H1 (cell line): ENCODE results near the gene ENDOV. TPM values are rescaled to one million over a fixed set of nuclear protein-coding genes. Genes with fewer than 3 reads are reported as not detected.

Source experiments
- CTCF ChIA-PET: fragments of 300-600 bp; sonication (Branson Sonifier 250); formaldehyde crosslinking; loops from one replicate; lab custom pipeline; 2021; ENCODE audit not compliant: partially characterized antibody; lab: Charles Lee
- POLR2A ChIA-PET: fragments of 300-600 bp; sonication (Branson Sonifier 250); formaldehyde crosslinking; loops from one replicate; lab custom pipeline; 2021; ENCODE audit warnings: inconsistent platforms; ENCODE audit not compliant: partially characterized antibody; lab: Charles Lee
- DNase-seq, 2 experiments: peaks; one replicate each; pipeline versions ENCODE4 v3.0.0 to v3.0.0-alpha.2; 2010 to 2022; ENCODE audit warnings: low spot score in 2 of 2, low read depth in 1 of 2, mixed read lengths in 1 of 2
- FAIRE-seq: peaks from 2 replicates; lab custom pipeline; 2011; peaks lifted over from hg19 to GRCh38; lab: Jason Lieb, UNC
- H2AFZ ChIP-seq: 2 replicates; pipeline ENCODE4 v1.8.1; 2012; ENCODE audit warnings: low read length, inconsistent platforms
- H2AK5ac ChIP-seq: 2 replicates; pipeline ENCODE4 v1.6.1; 2013; ENCODE audit warnings: low read depth, low read length
- H2BK120ac ChIP-seq: replicated peaks from 2 replicates; pipeline ENCODE3; 2013; ENCODE audit warnings: low read depth, low read length, inconsistent platforms
- H2BK12ac ChIP-seq: 2 replicates; pipeline ENCODE4 v1.6.1; 2013; ENCODE audit warnings: low read depth, low read length
- H2BK15ac ChIP-seq: 2 replicates; pipeline ENCODE4 v1.6.1; 2013; ENCODE audit warnings: low read length
- H2BK20ac ChIP-seq: 2 replicates; pipeline ENCODE4 v1.6.1; 2013; ENCODE audit warnings: low read length
- H2BK5ac ChIP-seq: 2 replicates; pipeline ENCODE4 v1.6.1; 2013; ENCODE audit warnings: low read depth, low read length
- H3K14ac ChIP-seq: 2 replicates; pipeline ENCODE4 v1.6.1; 2013; ENCODE audit warnings: inconsistent platforms; ENCODE audit not compliant: insufficient read length
- H3K18ac ChIP-seq: 2 replicates; pipeline ENCODE4 v1.6.1; 2013; ENCODE audit warnings: low read length; ENCODE audit errors: extremely low read depth
- H3K23ac ChIP-seq: 2 replicates; pipeline ENCODE4 v1.6.1; 2013; ENCODE audit warnings: inconsistent platforms; ENCODE audit not compliant: insufficient read length
- H3K23me2 ChIP-seq: 2 replicates; pipeline ENCODE4 v1.6.1; 2013; ENCODE audit warnings: low read depth, low read length
- H3K27ac ChIP-seq: 2 replicates; pipeline ENCODE4 v1.6.1; 2011; ENCODE audit warnings: low read depth, low read length, inconsistent platforms
- H3K27me3 ChIP-seq, 4 experiments: replicated peaks in 1 of 4; 1 replicate in 1 of 4; 2 replicates in 3 of 4; pipeline versions ENCODE4 v1.6.1 to v1.8.1; 2011 to 2013; ENCODE audit warnings: low read length in 3 of 4, mild to moderate bottlenecking in 3 of 4, inconsistent platforms in 2 of 4, mixed read lengths in 2 of 4, moderate library complexity in 1 of 4; ENCODE audit not compliant: control insufficient read depth in 3 of 4, insufficient read depth in 3 of 4; ENCODE audit errors: extremely low read depth in 1 of 4
- H3K36me3 ChIP-seq, 4 experiments: 2 replicates each; pipeline versions ENCODE4 v1.6.1 to v1.8.1; 2011 to 2013; ENCODE audit warnings: mild to moderate bottlenecking in 4 of 4, low read length in 3 of 4, moderate library complexity in 2 of 4, control low read depth in 1 of 4, inconsistent platforms in 1 of 4; ENCODE audit not compliant: insufficient read depth in 4 of 4, control insufficient read depth in 2 of 4
- H3K4ac ChIP-seq: replicated peaks from 2 replicates; pipeline ENCODE3; 2013; ENCODE audit warnings: low read length, low read depth, mixed read lengths, inconsistent platforms; ENCODE audit not compliant: insufficient read length
- H3K4me1 ChIP-seq, 4 experiments: replicated peaks in 1 of 4; 1 replicate in 1 of 4; 2 replicates in 3 of 4; pipeline versions ENCODE4 v1.6.1 to v1.8.1; 2011 to 2013; ENCODE audit warnings: low read length in 3 of 4, inconsistent platforms in 2 of 4, mixed read lengths in 1 of 4; ENCODE audit not compliant: insufficient read depth in 4 of 4, control insufficient read depth in 3 of 4
- H3K4me2 ChIP-seq, 2 experiments: 2 replicates each; pipeline versions ENCODE4 v1.6.1 to v1.8.1; 2011 to 2013; ENCODE audit warnings: low read depth in 2 of 2, low read length in 2 of 2, control low read depth in 1 of 2, inconsistent platforms in 1 of 2, mild to moderate bottlenecking in 1 of 2; ENCODE audit not compliant: insufficient read depth in 1 of 2
- H3K4me3 ChIP-seq, 4 experiments: fragments of 200-600, 300-600 bp in 1 of 4; sonication (generic), shearing (Covaris generic), sonication (Bioruptor Twin) in 1 of 4; 2 replicates each; pipeline versions ENCODE4 v1.5.1 to v1.8.1; 2011 to 2016; ENCODE audit warnings: low read length in 4 of 4, low read depth in 3 of 4, control low read depth in 2 of 4, inconsistent platforms in 2 of 4, mild to moderate bottlenecking in 2 of 4, mixed read lengths in 1 of 4, moderate library complexity in 1 of 4; ENCODE audit not compliant: insufficient read depth in 2 of 4; ENCODE audit errors: extremely low read depth in 1 of 4
- H3K56ac ChIP-seq: replicated peaks from 2 replicates; pipeline ENCODE3; 2013; ENCODE audit warnings: low read depth, mild to moderate bottlenecking, mixed read lengths, low read length, inconsistent platforms; ENCODE audit not compliant: insufficient read length
- H3K79me1 ChIP-seq: 2 replicates; pipeline ENCODE4 v1.6.1; 2013; ENCODE audit warnings: low read depth, low read length, control low read depth
- H3K79me2 ChIP-seq, 2 experiments: 2 replicates each; pipeline versions ENCODE4 v1.6.1 to v1.8.1; 2012 to 2013; ENCODE audit warnings: low read length in 2 of 2, mild to moderate bottlenecking in 2 of 2, inconsistent platforms in 1 of 2; ENCODE audit not compliant: insufficient read depth in 2 of 2, control insufficient read depth in 1 of 2
- H3K9ac ChIP-seq, 4 experiments: replicated peaks in 1 of 4; 1 replicate in 1 of 4; 2 replicates in 3 of 4; pipeline versions ENCODE4 v1.6.1 to v1.8.1; 2011 to 2013; ENCODE audit warnings: low read depth in 3 of 4, low read length in 3 of 4, control low read depth in 2 of 4, mild to moderate bottlenecking in 2 of 4, moderate library complexity in 2 of 4, inconsistent platforms in 1 of 4; ENCODE audit errors: extremely low read depth in 1 of 4
- H3K9me3 ChIP-seq, 2 experiments: 2 replicates each; pipeline versions ENCODE4 v1.6.1 to v1.8.1; 2012 to 2013; ENCODE audit warnings: mild to moderate bottlenecking in 2 of 2, moderate library complexity in 2 of 2, control low read depth in 1 of 2, inconsistent platforms in 1 of 2, low read depth in 1 of 2, low read length in 1 of 2, mixed read lengths in 1 of 2; ENCODE audit not compliant: insufficient read depth in 2 of 2
- H4K20me1 ChIP-seq, 2 experiments: replicated peaks in 1 of 2; 2 replicates each; pipeline versions ENCODE3 to v1.8.1; 2011 to 2013; ENCODE audit warnings: inconsistent platforms in 2 of 2, low read length in 2 of 2, mild to moderate bottlenecking in 1 of 2; ENCODE audit not compliant: insufficient read depth in 2 of 2, control insufficient read depth in 1 of 2
- H4K5ac ChIP-seq: 2 replicates; pipeline ENCODE4 v1.6.1; 2013; ENCODE audit warnings: low read length, low read depth, mixed read lengths, inconsistent platforms; ENCODE audit not compliant: insufficient read length
- H4K8ac ChIP-seq: 2 replicates; pipeline ENCODE4 v1.8.0; 2013; ENCODE audit warnings: mild to moderate bottlenecking, moderate library complexity, low read length, inconsistent platforms; ENCODE audit not compliant: insufficient read depth; ENCODE audit errors: extremely low read depth
- H4K91ac ChIP-seq: replicated peaks from 2 replicates; pipeline ENCODE3; 2013; ENCODE audit warnings: low read length, mixed read lengths, inconsistent platforms; ENCODE audit not compliant: insufficient read length
- GABPA ChIP-seq: IDR thresholded peaks from 2 replicates; pipeline ENCODE4 v1.6.1; 2011; ENCODE audit warnings: mild to moderate bottlenecking, low read length, moderate library complexity, borderline replicate concordance; ENCODE audit not compliant: insufficient read depth
- JUN ChIP-seq: IDR thresholded peaks from 2 replicates; pipeline ENCODE4 v1.6.1; 2011; ENCODE audit warnings: low read depth, mild to moderate bottlenecking, improper control_type of control experiment, low read length
- JUND ChIP-seq: IDR thresholded peaks from 2 replicates; pipeline ENCODE4 v1.6.1; 2011; ENCODE audit warnings: mild to moderate bottlenecking, improper control_type of control experiment, low read length
- KDM1A ChIP-seq: fragments of 200-600, 300-600 bp; sonication (generic); IDR thresholded peaks from 2 replicates; pipeline ENCODE4 v1.7.1; 2016; ENCODE audit warnings: mild to moderate bottlenecking, low read length, borderline replicate concordance
- MAFK ChIP-seq: IDR thresholded peaks from 2 replicates; pipeline ENCODE4 v1.6.1; 2012; ENCODE audit warnings: low read depth, mild to moderate bottlenecking, improper control_type of control experiment, low read length
- POLR2A ChIP-seq, 2 experiments: IDR thresholded peaks; 1 replicate in 1 of 2; 2 replicates in 1 of 2; pipeline ENCODE4 v1.6.1; 2011; ENCODE audit warnings: low read depth in 2 of 2, low read length in 2 of 2, mild to moderate bottlenecking in 2 of 2; ENCODE audit errors: control extremely low read depth in 1 of 2
- SIN3A ChIP-seq, 2 experiments: IDR thresholded peaks in 1 of 2; conservative IDR thresholded peaks in 1 of 2; 2 replicates each; pipeline ENCODE4 v1.6.1; 2011 to 2012; ENCODE audit warnings: low read length in 2 of 2, improper control_type of control experiment in 1 of 2, low read depth in 1 of 2, mild to moderate bottlenecking in 1 of 2
- ZNF274 ChIP-seq: IDR thresholded peaks from 2 replicates; pipeline ENCODE4 v1.7.0; 2012; ENCODE audit warnings: low read length, borderline replicate concordance; ENCODE audit errors: extremely low read depth
- WGBS, 2 experiments: shearing (Covaris generic) in 1 of 2; methylation state at CpG; one replicate each; pipeline versions ENCODE4 v1.1.6 to v1.1.7; 2013 to 2015; ENCODE audit warnings: low lambda C conversion rate in 2 of 2, mixed read lengths in 2 of 2, inconsistent platforms in 1 of 2, low coverage in 1 of 2, missing lambda C conversion rate in 1 of 2; ENCODE audit not compliant: insufficient replicate concordance in 2 of 2, insufficient coverage in 1 of 2, insufficient read length in 1 of 2; ENCODE audit errors: extremely low coverage in 1 of 2, missing lambda C conversion rate in 1 of 2; 5-methylcytosine and 5-hydroxymethylcytosine counted together
- polyA plus RNA-seq, 7 experiments: library from polyadenylated mRNA; depleted of rRNA in 3 of 7; stranded (reverse) in 5 of 7; unstranded in 2 of 7; fragments of >200 nt in 5 of 7; fragments of 200-250 nt in 2 of 7; gene quantifications; 1 replicate in 5 of 7; 2 replicates in 1 of 7; 4 replicates in 1 of 7; pipeline versions ENCODE4 v1.2.1 to v1.2.3, GENCODE V29; 2011 to 2013; ENCODE audit warnings: missing spikeins in 2 of 7, mixed read lengths in 2 of 7
- total RNA-seq: library from RNA; stranded (reverse); fragmentation: NEBNext Ultra II Directional; extraction: Animal tissue kit (Norgen Biotek cat#: 25700); gene quantifications from 2 replicates; pipeline ENCODE4 v1.2.1, GENCODE V29; 2021
- TF ChIP-seq, protein P1 (sequence below), 3 experiments: IDR thresholded peaks; 1 replicate in 2 of 3; 2 replicates in 1 of 3; pipeline versions ENCODE4 v1.5.1 to v1.6.1; 2011; ENCODE audit warnings: low read length in 3 of 3, mild to moderate bottlenecking in 3 of 3, inconsistent platforms in 2 of 3, low read depth in 1 of 3, moderate library complexity in 1 of 3; ENCODE audit not compliant: insufficient read depth in 1 of 3; ENCODE audit errors: control extremely low read depth in 1 of 3

ENDOV gene
- total and polyA plus RNA-seq, 2 of the 8 experiments (the other 6 are each of a cell fraction or from before 2014, with no cell fraction given): 10.6 to 13.3 TPM

DNA sequence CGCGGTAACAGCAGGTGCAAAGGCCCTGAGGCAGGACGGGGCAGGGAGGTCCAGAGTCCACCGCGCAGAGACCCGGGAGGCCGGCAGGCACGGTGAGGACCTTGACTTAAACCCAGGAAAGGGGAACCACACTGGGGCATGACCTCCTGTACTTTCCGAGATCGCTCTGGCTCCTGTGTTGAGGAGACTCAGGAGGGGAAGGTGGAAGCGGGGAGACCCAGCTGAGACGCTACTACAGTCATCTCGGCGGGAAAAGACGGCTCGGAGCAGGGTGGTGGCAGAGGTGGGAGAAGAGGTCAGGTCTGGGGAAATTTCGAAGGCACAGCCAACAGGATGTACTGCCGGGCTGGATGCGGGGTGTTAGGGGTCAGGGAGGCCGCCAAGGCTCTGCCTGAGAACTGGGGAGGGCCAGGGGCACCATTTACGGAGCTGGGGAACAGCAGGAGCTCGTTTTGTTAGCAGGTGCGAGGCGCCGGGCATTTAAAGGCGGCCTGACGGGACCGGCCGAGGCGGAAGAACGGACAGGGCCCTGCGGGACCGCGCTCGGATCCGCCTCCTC, 39.1 kb downstream of the ENDOV start:
- FAIRE-seq (no peak), DNase-seq (no peak)
- WGBS, 2 experiments: 37% methylated on average over 35 of the region's 36 CpGs; no CpG with 5 or more reads in 1 of the 2 experiments
- no peaks in the 10 kb centered on the region for H3K79me1 ChIP-seq
- peak overlapping the region; percentile 76 to 97 for H3K4me2 ChIP-seq
- peaks cover 0 to 7% (median 3%) of the 10 kb centered on the region in 4 experiments; a peak in 4 of 7 replicates for H3K4me1 ChIP-seq
- H2BK120ac ChIP-seq: no peak overlapping the region
- H2AFZ ChIP-seq: no peak overlapping the region
- no peaks in the 10 kb centered on the region for H3K9me3 ChIP-seq
- peak overlapping the region; percentile 79 for H3K18ac ChIP-seq
- H3K14ac ChIP-seq: no peak overlapping the region
- peak overlapping the region; percentile 97 for H4K91ac ChIP-seq
- ChIA-PET CTCF (interaction anchor here (0.7 to 2.3 kb wide), 4 partner anchors 11 to 27 kb away, joined by 3 to 6 read pairs (median 4); no protein-coding TSS in a partner anchor), POLR2A (interaction anchor here (0.7 to 3.8 kb wide), 17 partner anchors 9 to 242 kb away, joined by 3 to 35 read pairs (median 6); partner anchors contain the start of genes ENDOV and NPTX1)
- peak overlapping the region; percentile 84 for H3K27ac ChIP-seq
- no peak overlapping the region for H2BK20ac ChIP-seq
- peak overlapping the region; percentile 98 for H4K8ac ChIP-seq
- H3K4me3 ChIP-seq: peak overlapping the region; percentile 76 to 81 (median 78)
- 0 out of 2 replicates have a peak overlapping the region, but pooled peaks have one; percentile 60 for H2BK5ac ChIP-seq
- peak overlapping the region; percentile 67; the same call in 1 of the 2 replicates for H2AK5ac ChIP-seq
- H3K27me3 ChIP-seq: peaks cover 0 to 11% (median 9%) of the 10 kb centered on the region in 4 experiments; a peak in 5 of 7 replicates
- peak overlapping the region; percentile 19 for H3K56ac ChIP-seq
- no peak overlapping the region for H2BK15ac ChIP-seq
- H3K79me2 ChIP-seq: no peaks in the 10 kb centered on the region
- H4K5ac ChIP-seq: peak overlapping the region; percentile 60
- no peaks in the 10 kb centered on the region for H3K36me3 ChIP-seq
- 0 out of 2 replicates have a peak overlapping the region, but pooled peaks have one; percentile 27 for H2BK12ac ChIP-seq
- H3K23me2 ChIP-seq: peaks cover 8% of the 10 kb centered on the region
- peak overlapping the region; percentile 90 to 93 (median 92) for H3K9ac ChIP-seq
- no peak overlapping the region for H3K23ac ChIP-seq
- no peaks in the 10 kb centered on the region for H4K20me1 ChIP-seq
- peak overlapping the region; percentile 12 for H3K4ac ChIP-seq
- TF ChIP-seq ZNF274: no peak
- TF ChIP-seq, protein P1, sequence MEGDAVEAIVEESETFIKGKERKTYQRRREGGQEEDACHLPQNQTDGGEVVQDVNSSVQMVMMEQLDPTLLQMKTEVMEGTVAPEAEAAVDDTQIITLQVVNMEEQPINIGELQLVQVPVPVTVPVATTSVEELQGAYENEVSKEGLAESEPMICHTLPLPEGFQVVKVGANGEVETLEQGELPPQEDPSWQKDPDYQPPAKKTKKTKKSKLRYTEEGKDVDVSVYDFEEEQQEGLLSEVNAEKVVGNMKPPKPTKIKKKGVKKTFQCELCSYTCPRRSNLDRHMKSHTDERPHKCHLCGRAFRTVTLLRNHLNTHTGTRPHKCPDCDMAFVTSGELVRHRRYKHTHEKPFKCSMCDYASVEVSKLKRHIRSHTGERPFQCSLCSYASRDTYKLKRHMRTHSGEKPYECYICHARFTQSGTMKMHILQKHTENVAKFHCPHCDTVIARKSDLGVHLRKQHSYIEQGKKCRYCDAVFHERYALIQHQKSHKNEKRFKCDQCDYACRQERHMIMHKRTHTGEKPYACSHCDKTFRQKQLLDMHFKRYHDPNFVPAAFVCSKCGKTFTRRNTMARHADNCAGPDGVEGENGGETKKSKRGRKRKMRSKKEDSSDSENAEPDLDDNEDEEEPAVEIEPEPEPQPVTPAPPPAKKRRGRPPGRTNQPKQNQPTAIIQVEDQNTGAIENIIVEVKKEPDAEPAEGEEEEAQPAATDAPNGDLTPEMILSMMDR (IDR thresholded peaks at IDR 0.05; ENCODE audit: control extremely low read depth in 1 of 3, insufficient read depth in 1 of 3, low read depth in 1 of 3, low read length in 3 of 3): no peak
- TF ChIP-seq KDM1A: peak; percentile 81; the same call in 1 of the 2 replicates
- no peak for TF ChIP-seq GABPA
- TF ChIP-seq JUND: no peak
- peak in 1 of 2 experiments; percentile 38; a peak in 1 of 4 replicates for TF ChIP-seq SIN3A (conservative IDR thresholded peaks at IDR 0.05 in 1 of 2, IDR thresholded peaks at IDR 0.05 in 1 of 2; ENCODE audit: low read depth in 1 of 2, low read length in 2 of 2)
- no peak for TF ChIP-seq POLR2A (IDR thresholded peaks at IDR 0.05; ENCODE audit: control extremely low read depth in 1 of 2, low read depth in 2 of 2, low read length in 2 of 2)
- no peak for TF ChIP-seq MAFK
- no peak for TF ChIP-seq JUN
